ENCODE results near the gene DGKB.

GRCh38 chr7:14900051-14900450, 2.5 kb downstream of the DGKB start:
- TF ChIP-seq POLR2AphosphoS5 (IDR thresholded peaks at IDR 0.05) (no peak), CTCF (IDR thresholded peaks at IDR 0.05) (no peak), POLR2A (IDR thresholded peaks at IDR 0.05) (no peak)

Measured in stomach (tissue), 4 donors.